HG02798 (cell line): ENCODE data around the gene TRANK1.
"Not testable (repeated sequence)": the region's sequence is repeated elsewhere in the genome, so short reads cannot be mapped to it uniquely, and the experiment has no call there.

Source experiments
- ATAC-seq: cut with Tn5 transposase; IDR thresholded peaks from one replicate; pipeline ENCODE4 v1.9.1; 2021; ENCODE audit warnings: mild to moderate bottlenecking; ENCODE audit not compliant: unreplicated experiment, poor library complexity

The TRANK1 gene

DNA sequence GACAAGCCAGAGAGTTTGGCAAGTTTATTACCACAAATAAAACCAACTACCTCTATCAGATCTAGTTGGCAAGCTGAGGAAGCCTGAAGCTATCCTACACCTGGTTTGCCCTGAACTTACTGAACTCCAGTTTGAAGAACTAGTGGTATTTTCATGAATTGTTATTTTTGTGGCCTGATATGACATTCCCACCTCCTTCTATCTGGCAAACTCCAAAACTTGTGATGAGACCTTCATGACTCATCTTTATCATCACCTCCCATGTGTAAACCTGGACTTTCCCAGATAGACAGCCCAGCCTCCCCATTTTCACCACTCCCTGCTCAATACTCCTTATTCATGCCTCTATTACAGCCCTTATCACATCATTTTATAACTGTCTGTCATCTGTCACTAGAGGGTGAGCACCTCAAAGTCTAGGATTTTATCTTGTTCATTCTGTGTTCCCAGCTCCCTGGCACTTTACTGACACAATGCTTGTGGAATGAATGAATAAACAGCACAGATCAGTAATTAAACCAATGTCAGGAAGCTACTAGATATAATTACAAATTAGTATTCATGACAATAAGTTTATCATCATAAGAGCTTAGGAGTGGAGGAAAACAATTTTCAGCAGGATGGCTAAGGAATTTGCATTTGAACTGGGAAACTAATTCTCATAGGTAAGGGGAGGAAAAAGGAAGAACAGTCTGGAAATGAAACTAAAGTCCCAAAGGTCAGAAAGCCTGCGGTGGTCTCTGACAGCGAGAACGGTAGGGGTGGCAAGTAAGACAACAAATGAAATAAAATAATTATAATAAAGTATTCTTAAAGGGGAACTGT, 13.2 kb upstream of the TRANK1 start:
- no peak for ATAC-seq

DNA sequence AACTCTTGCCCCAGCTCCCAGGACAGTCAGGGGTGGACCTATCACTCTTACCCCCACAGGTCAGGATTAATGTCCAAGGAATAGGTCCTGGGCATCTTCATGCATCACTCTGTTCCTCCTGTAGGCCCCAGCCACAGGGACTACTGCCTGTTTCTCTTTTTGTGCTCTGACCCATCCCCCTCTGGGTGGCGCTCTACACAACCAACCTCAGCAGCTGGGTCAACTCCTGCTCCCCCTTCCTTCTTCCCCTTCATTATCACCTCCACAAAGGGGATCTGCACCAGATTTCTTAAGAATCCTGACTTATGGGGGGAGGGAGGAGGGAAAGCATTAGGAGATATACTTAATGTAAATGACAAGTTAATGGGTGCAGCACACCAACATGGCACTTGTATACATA, 12.2 kb upstream of the TRANK1 start:
- no peak for ATAC-seq

DNA sequence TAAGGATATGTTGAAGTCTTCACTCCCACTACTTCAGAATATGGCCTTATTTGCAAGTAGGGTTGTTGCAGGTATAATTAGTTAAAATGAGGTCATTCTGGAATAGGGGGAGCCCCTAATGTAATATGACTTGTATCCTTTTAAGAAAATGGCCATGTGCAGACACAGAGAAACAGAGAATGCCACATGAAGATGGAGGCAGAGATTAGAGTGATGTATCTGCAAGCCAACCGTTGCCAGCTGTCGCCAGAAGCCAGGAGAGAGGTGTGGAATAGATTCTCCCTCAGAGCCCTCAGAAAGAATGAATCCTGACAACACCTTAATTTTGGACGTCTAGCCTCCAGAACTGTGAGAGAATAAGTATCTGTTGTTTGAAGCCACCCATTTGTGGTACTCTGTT, 11.3 kb upstream of the TRANK1 start:
- ATAC-seq = no peak

DNA sequence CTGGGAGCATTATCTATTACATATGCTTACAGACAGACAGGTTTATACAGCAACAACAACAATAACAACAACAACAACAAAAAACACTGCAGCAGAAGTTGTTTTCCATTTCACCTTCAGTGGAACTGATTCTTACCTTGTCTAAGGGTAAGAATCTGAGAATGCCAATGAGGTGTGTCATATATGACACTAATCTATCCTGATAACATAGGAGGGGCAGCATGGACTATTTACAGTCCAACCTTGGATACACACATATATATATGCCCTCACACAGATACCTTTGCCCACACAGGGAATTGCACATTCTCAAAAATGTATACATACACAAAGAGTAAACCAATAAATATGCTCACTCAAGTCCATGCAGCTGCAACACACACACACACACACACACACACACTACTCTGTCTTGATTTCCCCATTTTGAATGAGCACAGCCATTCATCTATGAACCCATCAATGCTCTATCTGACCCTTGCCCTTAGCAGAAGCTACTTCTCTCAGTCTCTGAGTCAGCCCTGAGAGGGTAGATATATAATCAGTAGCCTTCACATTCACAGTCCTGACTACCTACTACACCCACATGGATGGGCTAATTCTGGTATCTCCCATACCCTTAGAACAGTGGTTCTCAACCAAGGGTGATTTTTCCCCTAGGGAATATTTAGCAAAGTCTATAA, 9.7 kb upstream of the TRANK1 start:
- no peak for ATAC-seq

DNA sequence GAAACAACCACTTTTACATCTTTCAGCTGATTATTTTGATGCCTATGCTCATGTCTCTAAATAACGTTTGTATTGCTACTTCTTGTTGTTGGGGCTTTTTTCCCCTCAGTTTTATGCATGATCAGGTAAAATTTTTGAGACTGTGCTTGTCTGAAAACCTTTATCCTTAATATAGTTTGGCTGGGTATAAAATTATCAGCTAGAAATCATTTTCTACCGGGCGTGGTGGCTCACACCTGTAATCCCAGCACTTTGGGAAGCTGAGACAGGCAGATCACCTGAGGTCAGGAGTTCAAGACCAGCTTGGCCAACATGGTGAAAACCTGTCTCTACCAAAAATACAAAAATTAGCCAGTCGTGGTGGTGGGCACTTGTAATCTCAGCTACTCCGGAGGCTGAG, 3.0 kb upstream of the TRANK1 start:
- ATAC-seq = not testable (repeated sequence)

DNA sequence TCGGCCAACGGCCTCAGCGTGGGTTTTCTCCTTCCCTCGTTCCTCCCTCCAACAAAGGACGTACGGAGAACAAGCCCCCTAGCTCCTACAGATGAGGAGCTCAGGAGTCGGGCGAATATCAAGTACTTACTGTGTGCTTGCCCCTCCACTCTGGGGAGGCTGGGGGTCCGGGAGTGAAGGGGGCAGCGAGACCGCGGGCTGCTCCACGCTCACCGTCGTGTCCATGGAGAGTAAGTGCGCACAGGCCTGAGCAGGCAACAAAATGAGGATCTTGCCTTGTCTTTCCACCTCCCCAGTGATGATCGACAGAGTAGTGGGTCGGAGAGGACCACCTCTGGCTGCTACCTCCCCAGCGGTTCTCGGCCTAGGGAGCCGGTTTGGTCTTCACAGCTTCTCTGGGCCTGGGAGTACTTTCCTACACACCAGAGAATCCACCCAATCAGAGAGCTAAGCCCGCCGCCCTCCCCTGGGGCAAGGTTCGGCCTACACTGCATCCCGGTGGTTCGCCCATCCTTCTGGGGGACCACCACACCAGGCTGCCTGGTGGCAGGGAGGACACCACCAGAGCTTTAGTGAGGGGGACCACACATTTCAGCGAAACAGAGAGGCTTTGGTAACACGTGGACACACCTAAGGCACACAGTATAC, 603 bp upstream of the TRANK1 start:
- no peak for ATAC-seq

DNA sequence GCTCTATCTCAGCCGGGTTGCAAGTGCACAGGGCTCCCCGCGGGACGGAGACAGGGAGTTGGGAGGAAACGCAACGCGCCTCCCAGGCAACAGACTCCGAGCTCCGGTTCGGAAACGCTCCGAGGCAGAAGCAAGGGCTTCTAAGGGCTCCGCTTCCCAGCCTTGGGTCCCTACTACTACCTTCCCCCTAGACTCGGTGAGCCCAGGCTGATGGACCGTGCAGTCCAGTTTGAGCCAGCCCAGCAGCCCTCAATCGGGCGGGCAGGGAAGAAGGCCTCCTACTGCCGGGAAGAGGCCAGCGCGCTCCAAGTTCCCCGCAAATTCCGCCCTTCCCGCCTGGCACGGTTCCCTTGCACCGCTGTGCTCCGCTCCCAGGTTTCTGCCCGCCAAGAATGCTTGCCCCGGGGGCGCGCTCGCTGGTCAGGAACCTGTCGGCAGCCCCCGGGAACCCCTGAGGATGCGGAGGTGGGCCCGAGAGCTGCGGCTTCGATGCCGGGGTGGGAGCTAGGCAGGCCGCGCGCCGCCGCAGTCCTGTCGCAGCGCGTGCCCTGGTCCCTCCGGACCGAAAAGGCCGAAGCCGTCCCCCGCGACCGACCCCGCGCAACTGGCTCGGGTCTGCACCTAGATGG, 728 bp downstream of the TRANK1 start:
- ATAC-seq = peak; percentile 57

DNA sequence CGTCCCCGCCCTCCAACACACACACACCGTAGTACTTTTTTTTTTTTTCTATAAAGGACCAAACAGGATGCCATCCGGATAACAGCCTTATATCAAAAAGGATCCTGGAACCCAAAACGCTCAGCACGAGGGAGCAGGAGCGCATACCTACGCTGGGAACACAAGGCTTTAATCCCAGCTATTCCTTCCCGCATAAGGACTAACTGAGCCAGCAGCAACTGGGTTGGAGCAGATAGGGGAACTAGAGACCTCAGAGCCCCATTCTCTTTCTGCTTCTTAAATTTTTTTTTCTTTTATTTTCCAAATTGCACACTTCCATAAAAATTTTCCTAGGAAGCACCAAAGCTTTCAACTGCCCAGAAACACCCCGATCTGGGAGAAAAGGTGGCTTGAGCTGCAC, 1.3 kb downstream of the TRANK1 start:
- ATAC-seq = no peak

DNA sequence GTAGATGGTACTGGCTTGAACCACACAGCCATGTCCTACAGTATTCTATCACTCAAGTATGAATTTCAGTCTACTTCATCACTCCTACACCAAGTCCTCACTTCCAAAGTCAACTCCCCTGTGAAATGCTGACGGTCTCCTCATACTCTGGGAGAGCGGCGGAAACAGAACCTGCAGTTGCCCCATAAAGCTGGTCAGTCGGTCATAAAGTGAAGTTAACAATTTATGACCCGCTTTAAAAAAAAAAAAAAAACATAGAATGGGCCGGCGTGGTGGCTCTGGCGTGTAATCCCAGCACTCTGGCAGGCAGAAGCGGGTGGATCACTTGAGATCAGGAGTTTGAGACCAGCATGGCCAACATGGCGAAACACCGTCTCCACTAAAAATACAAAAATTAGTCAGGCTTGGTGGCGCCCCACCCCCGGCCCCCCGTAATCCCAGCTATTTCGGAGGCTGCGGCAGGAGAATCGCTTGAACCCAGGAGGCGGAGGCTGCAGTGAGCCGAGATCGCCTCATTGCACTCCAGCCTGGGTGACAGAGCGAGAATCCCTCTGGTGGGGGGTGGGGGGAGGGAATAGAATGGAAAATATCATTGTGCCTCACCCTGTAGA, 2.1 kb downstream of the TRANK1 start:
- no peak for ATAC-seq

DNA sequence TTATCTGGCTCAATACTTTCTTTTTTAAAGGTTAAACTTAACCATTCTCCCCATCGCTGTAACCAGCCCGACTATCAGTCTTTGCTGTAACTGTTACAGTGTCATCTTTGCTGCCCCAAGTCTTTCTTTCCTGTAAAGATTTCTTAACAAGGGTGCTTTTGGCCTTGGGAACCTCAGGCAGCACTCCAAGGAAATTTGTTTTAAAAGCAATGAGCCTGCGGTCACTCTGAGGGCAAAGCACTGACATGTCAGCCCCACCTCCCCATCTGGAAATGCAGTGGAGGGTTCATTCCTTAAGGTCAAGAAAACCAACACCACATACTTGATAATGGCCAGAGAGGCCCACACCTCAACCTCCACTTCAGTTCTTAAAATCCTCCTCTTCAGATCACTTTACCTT, 3.2 kb downstream of the TRANK1 start:
- no peak for ATAC-seq

DNA sequence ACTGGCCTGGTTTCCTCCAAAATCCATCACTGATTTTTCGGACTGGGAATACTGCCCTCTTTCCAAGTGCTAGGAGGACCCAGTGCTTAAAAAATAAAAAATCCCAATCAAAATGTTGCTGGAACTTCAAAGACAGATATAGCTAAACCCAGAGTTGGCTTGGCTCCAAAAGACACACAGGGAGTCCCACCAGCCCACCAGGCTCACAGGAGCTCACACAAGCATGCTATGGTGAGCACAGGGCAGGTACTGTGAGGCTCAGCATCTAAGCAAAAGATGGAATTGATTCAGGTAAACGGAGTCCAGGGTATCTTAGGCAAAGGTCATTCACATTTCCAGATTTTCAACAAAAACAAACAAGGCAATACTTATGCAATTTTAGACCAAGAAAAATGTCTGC, 3.7 kb downstream of the TRANK1 start:
- ATAC-seq = no peak

DNA sequence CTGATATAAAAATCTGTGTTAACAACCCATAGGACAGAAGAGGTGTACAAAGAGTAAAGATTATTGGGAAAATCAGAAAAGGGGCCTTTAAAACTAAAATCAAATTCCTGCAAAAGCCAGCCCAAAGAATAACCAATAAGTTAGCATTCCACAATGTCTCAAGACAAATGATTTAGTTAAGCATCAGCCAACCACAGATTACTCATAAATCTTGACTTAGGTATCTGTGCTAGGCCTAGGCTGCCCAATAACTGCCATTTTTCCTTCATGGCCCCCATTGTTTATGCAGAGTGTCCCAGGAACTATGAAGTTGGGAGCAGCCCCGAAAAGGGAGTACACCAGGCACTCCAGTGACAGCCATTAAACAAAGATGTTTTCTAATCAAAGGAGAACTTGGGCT, 7.4 kb downstream of the TRANK1 start:
- ATAC-seq = no peak

DNA sequence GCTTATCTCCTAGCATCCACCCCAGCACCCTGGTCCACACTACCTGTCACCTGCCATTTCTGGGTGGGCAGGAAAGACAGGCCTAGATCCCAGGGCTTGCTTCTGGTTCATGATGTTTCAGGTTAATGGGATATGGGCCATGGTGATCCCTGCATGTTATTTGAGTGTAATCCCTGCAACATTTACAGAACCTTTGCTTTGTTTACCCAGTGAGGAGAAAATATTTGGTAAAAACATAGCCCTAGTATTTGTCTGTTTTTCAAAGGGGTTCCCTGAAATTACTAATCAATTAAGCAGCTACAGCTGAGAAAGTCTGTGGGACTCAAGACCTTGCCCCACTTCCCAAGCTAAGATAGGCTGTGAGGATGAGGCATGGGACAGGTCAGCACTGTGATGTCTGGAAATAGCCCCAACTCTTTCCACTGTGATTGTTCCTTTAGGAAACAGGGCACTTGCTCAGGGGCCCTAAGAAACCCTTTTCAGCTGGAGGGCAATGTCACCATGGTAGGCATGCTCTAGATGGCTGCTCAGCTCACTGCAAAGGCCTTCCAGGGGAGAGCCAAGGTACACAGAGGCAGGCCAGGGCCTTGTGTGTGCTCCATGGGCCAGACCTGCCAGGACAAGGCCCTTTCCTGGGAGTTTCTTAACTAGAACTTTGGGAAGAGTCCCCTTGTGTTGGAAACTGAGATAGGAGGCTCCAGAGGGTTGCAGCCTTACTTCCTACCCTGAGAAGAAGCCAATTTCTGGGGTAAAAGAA, 11.1 kb downstream of the TRANK1 start:
- ATAC-seq = no peak

DNA sequence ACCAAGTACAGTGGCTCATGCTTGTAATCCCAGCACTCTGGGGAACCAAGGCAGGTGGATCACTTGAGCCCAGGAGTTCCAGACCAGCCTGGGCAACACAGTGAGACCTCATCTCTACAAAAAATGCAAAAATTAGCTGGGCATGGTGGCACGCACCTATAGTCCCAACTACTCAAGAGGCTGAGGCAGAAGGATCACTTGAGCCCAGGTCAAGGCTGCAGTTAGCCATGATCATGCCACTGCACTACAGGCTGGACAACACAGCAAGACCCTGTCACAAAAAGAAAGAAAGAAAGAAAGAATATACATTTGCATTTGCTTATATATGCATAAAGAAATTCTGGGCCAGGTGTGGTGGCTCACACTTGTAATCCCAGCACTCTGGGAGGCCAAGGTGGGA, 13.4 kb downstream of the TRANK1 start:
- ATAC-seq = not testable (repeated sequence)

DNA sequence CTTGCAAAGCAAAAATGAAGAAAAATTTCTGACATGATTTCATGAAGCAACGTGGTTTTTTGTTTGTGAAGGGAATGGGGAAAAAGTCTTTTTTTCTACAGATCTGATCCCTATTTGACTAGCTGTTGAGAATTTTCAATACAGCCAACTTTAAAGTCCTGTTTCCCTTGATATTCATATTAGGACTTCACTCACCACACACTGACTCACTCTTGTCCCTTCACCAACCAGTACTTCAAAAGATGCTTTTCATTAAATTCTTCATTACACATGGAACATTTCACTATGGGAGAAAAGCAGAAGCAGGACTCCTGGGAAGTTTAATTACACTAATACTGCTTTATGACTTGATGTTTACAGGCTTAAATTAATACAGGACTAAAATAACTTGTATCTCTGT, 16.6 kb downstream of the TRANK1 start:
- no peak for ATAC-seq

DNA sequence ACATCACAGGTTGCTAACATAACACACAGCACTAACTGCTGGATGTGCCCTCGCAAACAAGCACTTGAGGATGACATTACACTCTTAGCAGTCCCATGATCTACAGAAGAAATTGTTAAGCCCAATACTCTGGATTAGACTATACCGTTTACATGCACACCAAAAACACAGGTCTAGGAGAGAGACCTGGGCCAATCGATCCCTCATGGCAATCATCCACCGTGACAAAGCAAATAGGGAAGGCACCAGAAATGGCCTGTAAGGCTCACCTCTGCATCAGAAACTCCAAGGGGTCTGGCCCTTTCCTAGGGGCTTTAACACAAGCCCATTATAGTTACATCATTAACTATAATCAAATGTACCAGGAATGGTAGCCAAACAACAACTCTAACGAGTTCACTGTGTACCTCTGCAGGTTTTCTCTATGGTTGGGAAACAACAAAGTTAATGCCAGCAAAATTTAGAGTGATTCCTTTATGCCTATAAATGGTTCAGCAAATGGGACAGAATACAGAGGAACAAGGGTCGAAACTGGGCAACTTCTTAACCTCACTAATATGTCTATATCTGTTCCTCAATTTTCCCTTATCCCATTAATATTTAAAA, 18.5 kb downstream of the TRANK1 start:
- no peak for ATAC-seq

DNA sequence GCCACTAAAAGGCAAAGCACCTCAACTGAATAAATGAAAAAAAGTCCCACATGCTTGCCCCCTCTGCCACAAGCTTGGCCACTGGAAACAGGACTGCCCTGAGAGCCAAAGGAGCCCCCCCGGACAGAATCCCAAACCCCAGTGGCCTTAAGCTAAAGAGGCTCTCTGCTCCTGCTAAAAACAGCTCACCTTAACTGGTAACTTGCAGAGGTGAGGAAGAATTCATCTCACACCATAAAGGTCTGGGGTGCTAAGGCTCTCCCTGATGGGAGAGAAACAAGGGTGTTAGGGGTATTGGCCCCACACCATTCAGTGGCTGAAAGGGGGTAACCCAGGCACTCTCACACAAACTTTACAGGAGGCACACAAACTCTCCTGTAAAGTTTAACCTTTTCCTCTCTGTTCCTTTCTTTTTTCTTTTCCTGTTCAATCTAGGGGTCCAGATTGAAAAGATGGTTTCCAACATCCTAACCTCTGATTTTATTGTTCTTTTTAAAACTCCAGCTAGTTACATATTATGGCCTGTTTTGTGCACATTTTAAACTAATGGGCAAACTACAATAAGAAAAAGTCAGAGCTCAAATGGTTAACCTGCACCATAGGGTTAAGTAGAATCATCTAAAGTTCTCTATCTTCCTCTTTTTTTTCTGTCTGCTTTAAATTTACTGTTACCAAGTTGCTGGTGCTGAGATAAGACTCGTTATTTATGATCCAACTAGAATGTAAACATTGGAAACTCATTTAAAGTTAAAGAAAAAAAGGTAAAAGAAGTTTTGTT, 19.9 kb downstream of the TRANK1 start:
- ATAC-seq = no peak

DNA sequence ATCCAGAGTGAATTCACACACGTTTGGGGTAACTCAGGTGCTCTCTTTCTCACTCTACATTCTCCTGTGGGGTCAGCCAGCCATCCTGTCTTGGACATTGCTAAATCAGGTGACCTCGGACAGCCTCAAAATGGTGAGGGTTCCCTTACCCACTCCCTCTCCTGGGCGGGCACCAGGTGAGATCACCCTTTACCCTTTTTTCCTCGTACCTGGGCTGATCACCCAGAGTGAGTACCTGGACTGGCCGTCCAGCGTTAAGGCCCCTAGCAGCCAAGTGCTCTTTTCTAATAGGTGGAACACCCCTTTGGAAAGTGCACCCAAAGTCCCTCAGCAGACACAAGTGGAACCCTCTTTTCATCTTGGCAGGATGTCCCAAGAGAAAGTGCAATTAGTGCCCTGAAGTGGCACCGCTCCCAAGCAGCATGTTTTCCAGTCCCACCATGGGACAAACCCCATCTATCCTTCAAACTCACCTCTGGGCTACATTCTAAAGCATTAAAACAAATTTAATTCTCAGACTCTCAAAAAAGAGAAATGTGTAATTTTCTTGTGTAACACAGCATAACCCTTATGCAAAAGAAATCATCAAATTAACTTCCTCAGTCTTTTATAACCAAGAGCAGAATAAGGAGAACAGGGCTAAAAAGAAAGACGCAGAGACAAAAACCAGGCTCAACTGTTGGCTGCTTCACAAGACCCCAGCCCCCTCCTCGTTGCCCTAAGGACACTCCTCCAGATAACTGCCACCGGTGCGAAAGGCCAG, 20.7 kb downstream of the TRANK1 start:
- ATAC-seq = no peak
